Measurements from ENCODE around the gene STXBP1.
A peak's percentile ranks its signal among the peaks of the same experiment; 100 is the strongest.
"Not testable (repeated sequence)": the region's sequence is repeated elsewhere in the genome, so short reads cannot be mapped to it uniquely, and the experiment has no call there.

The STXBP1 gene

DNA sequence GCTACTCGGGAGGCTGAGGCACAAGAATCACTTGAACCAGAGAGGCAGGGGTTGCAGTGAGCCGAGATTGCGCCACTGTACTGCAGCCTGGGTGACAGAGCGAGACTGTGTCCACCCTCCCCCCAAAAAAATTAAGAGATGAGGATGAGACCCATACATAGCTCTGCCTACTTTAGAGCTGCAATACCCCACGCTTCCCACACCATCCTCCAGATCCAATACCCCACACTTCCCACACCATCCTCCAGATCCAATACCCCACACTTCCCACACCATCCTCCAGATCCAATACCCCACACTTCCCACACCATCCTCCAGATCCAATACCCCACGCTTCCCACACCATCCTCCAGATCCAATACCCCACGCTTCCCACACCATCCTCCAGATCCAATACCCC lies 34.9 kb upstream of the STXBP1 start:
- H3K27ac ChIP-seq (ENCODE audit: low read depth in 2 of 2, low read length in 2 of 2); H3K36me3 ChIP-seq (ENCODE audit: control insufficient read depth in 2 of 2, insufficient read depth in 2 of 2, low read length in 2 of 2): not testable (repeated sequence)
- peaks cover 51 to 55% of the 10 kb centered on the region in 2 donors for H3K4me1 ChIP-seq (ENCODE audit: control insufficient read depth in 2 of 2, insufficient read depth in 2 of 2, low read length in 2 of 2)

DNA sequence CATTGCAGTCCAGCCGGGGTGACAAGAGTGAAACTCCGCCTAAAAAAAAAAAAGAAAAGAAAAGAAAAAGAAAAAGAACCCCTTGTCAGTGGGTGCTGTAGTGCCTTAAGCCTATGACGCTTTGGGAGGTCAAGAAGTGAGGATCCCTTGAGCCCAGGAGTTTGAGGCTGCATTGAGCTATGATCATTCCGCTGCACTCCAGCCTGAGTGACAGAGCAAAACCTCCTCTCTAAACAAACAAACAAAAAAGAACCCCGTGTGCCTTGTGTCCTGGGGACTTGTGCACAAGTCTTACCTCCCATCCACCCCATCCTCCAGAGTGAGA lies 33.5 kb upstream of the STXBP1 start:
- H3K4me1 ChIP-seq (ENCODE audit: control insufficient read depth in 2 of 2, insufficient read depth in 2 of 2, low read length in 2 of 2), result peaks cover 40 to 41% of the 10 kb centered on the region in 2 donors
- peak overlapping the region in 1 of 2 donors; percentile 63 for H3K9ac ChIP-seq (ENCODE audit: low read depth in 1 of 2, low read length in 2 of 2)
- peak overlapping the region in 1 of 2 donors; percentile 48 for H3K4me3 ChIP-seq (ENCODE audit: low read length in 2 of 2)

More for the DNA sequence above, 34.9 kb upstream of the STXBP1 start:
- H3K9me3 ChIP-seq (ENCODE audit: control insufficient read depth in 2 of 2, low read length in 2 of 2); H3K9ac ChIP-seq (ENCODE audit: low read depth in 1 of 2, low read length in 2 of 2); H3K27me3 ChIP-seq (ENCODE audit: control insufficient read depth in 2 of 2, insufficient read depth in 2 of 2, low read length in 2 of 2); H3K4me3 ChIP-seq (ENCODE audit: low read length in 2 of 2): not testable (repeated sequence)

DNA sequence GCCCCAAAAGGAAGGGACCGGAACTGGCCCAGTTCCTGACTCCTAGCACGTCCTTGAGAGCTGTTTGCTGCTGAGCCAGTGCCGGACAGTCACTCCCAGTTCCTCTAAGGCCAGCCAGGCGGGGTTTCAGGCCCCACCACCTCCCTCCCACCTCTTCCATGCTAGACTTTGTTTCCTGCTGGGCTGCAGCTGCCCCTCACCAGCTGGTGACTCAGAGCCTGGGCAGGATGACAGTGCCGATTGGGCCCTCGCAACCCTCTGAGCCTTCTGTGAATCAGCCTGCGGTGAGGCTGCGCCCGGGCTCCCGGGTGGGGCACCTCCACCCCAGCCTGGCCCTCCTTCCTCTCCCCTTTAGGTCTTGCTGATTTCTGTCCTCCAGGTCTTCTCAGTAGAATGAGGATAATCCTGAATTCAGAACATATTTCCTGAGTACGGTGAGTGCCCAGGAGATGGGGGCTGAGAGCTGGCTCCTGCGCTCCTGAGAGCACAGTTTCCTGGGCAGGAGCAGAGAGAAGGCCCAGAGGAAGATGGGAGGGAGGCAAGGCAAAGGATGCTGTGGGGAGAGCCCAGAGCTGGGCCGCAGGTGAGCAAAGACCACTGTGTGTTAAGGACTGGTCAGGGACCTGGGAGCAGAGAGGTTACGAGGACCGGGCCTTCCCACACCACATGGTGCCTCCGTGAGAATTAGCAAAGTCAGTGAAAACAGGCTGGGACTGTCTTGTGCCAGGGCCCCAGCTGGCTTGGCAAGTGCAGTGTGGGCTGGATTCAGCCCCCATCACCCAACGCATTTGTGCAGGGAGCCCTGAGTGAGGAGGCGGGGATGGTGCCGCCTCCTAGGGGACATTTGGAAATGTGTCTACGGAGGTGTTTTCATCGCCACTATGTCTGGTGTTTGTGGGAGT lies 32.9 kb upstream of the STXBP1 start:
- peaks cover 35% of the 10 kb centered on the region in 2 donors for H3K4me1 ChIP-seq (ENCODE audit: control insufficient read depth in 2 of 2, insufficient read depth in 2 of 2, low read length in 2 of 2)
- peak overlapping the region in 1 of 2 donors; percentile 48 for H3K4me3 ChIP-seq (ENCODE audit: low read length in 2 of 2)
- no peaks in the 10 kb centered on the region for H3K9me3 ChIP-seq (ENCODE audit: control insufficient read depth in 2 of 2, low read length in 2 of 2)
- H3K27me3 ChIP-seq (ENCODE audit: control insufficient read depth in 2 of 2, insufficient read depth in 2 of 2, low read length in 2 of 2), result no peaks in the 10 kb centered on the region
- no peaks in the 10 kb centered on the region for H3K36me3 ChIP-seq (ENCODE audit: control insufficient read depth in 2 of 2, insufficient read depth in 2 of 2, low read length in 2 of 2)
- peak overlapping the region; percentile 63 to 68 for H3K9ac ChIP-seq (ENCODE audit: low read depth in 1 of 2, low read length in 2 of 2)
- peak overlapping the region; percentile 80 to 87 for H3K27ac ChIP-seq (ENCODE audit: low read depth in 2 of 2, low read length in 2 of 2)

More for the DNA sequence above, 33.5 kb upstream of the STXBP1 start:
- Histone ChIP-seq H3K36me3 (ENCODE audit: control insufficient read depth in 2 of 2, insufficient read depth in 2 of 2, low read length in 2 of 2) (no peaks in the 10 kb centered on the region), H3K27ac (ENCODE audit: low read depth in 2 of 2, low read length in 2 of 2) (peak overlapping the region; percentile 80 to 87), H3K27me3 (ENCODE audit: control insufficient read depth in 2 of 2, insufficient read depth in 2 of 2, low read length in 2 of 2) (no peaks in the 10 kb centered on the region), H3K9me3 (ENCODE audit: control insufficient read depth in 2 of 2, low read length in 2 of 2) (no peaks in the 10 kb centered on the region)

DNA sequence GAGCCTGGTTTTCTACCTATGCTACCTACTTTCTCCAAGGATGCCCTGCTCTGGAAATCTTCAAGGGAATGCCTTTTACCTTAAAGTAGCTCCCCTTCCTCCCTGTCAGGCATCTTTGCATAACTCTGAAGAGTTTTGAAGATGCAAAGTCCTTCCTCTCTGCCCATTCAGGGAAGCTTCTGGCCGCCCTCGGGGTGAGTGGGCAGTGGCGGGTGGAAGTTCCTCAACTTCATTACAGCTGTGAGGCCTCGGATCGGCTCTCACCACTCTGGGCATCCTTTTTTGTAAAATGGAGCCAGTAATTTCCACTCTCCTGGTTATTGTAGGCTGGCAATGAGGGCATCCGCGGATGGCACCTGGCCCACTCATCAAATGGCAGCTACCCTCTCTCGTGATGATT lies 31.7 kb upstream of the STXBP1 start:
- Histone ChIP-seq H3K9ac (ENCODE audit: low read depth in 1 of 2, low read length in 2 of 2) (no peak overlapping the region), H3K4me3 (ENCODE audit: low read length in 2 of 2) (no peak overlapping the region), H3K27me3 (ENCODE audit: control insufficient read depth in 2 of 2, insufficient read depth in 2 of 2, low read length in 2 of 2) (no peaks in the 10 kb centered on the region), H3K4me1 (ENCODE audit: control insufficient read depth in 2 of 2, insufficient read depth in 2 of 2, low read length in 2 of 2) (peaks cover 24 to 26% of the 10 kb centered on the region in 2 donors), H3K9me3 (ENCODE audit: control insufficient read depth in 2 of 2, low read length in 2 of 2) (no peaks in the 10 kb centered on the region), H3K36me3 (ENCODE audit: control insufficient read depth in 2 of 2, insufficient read depth in 2 of 2, low read length in 2 of 2) (no peaks in the 10 kb centered on the region), H3K27ac (ENCODE audit: low read depth in 2 of 2, low read length in 2 of 2) (no peak overlapping the region)

DNA sequence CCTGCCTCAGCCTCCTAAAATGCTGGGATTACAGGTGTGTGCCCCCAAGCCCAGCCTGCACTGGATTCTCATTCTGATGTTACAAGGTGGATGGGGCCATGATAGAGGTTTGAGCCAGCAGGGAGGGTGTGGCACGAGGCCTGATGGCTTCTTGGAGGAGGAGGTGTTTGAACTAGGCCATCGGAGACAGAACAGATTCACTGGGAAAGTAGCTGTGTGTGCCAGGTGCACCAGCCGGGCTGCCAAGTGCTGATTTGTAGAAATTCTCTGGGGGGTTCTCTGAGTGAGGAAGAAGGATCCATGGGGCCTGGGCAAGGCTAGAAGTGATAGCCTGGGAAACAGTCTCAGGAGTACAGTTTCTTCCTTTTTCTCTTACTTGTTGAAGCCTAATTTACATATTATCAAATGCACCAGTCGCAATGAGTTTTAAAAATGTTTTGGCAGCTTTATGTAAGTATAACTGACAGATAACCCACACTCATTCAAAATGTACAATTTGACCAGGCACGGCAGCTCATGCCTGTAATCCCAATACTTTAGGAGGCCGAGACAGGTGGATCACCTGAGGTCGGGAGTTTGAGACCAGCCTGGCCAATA lies 31.1 kb upstream of the STXBP1 start:
- Histone ChIP-seq H3K9ac (ENCODE audit: low read depth in 1 of 2, low read length in 2 of 2) (no peak overlapping the region), H3K9me3 (ENCODE audit: control insufficient read depth in 2 of 2, low read length in 2 of 2) (no peaks in the 10 kb centered on the region), H3K27me3 (ENCODE audit: control insufficient read depth in 2 of 2, insufficient read depth in 2 of 2, low read length in 2 of 2) (no peaks in the 10 kb centered on the region), H3K4me3 (ENCODE audit: low read length in 2 of 2) (no peak overlapping the region), H3K36me3 (ENCODE audit: control insufficient read depth in 2 of 2, insufficient read depth in 2 of 2, low read length in 2 of 2) (no peaks in the 10 kb centered on the region), H3K4me1 (ENCODE audit: control insufficient read depth in 2 of 2, insufficient read depth in 2 of 2, low read length in 2 of 2) (peaks cover 19 to 21% of the 10 kb centered on the region in 2 donors), H3K27ac (ENCODE audit: low read depth in 2 of 2, low read length in 2 of 2) (no peak overlapping the region)

- not testable (repeated sequence) for H3K36me3 ChIP-seq (ENCODE audit: control insufficient read depth in 2 of 2, insufficient read depth in 2 of 2, low read length in 2 of 2); H3K4me3 ChIP-seq (ENCODE audit: low read length in 2 of 2); H3K27ac ChIP-seq (ENCODE audit: low read depth in 2 of 2, low read length in 2 of 2); H3K9me3 ChIP-seq (ENCODE audit: control insufficient read depth in 2 of 2, low read length in 2 of 2); H3K27me3 ChIP-seq (ENCODE audit: control insufficient read depth in 2 of 2, insufficient read depth in 2 of 2, low read length in 2 of 2); H3K9ac ChIP-seq (ENCODE audit: low read depth in 1 of 2, low read length in 2 of 2)
- peaks cover 8 to 13% of the 10 kb centered on the region in 2 donors for H3K4me1 ChIP-seq (ENCODE audit: control insufficient read depth in 2 of 2, insufficient read depth in 2 of 2, low read length in 2 of 2)
Observed at GRCh38 chr9:127584474-127584805, 27.6 kb upstream of the STXBP1 start.

GRCh38 chr9:127585161-127585819 lies 26.8 kb upstream of the STXBP1 start:
- peaks cover 6 to 10% of the 10 kb centered on the region in 2 donors for H3K4me1 ChIP-seq (ENCODE audit: control insufficient read depth in 2 of 2, insufficient read depth in 2 of 2, low read length in 2 of 2)
- H3K9ac ChIP-seq (ENCODE audit: low read depth in 1 of 2, low read length in 2 of 2), result no peak overlapping the region
- no peaks in the 10 kb centered on the region for H3K36me3 ChIP-seq (ENCODE audit: control insufficient read depth in 2 of 2, insufficient read depth in 2 of 2, low read length in 2 of 2)
- H3K27me3 ChIP-seq (ENCODE audit: control insufficient read depth in 2 of 2, insufficient read depth in 2 of 2, low read length in 2 of 2), result no peaks in the 10 kb centered on the region
- no peak overlapping the region for H3K4me3 ChIP-seq (ENCODE audit: low read length in 2 of 2)
- no peaks in the 10 kb centered on the region for H3K9me3 ChIP-seq (ENCODE audit: control insufficient read depth in 2 of 2, low read length in 2 of 2)
- H3K27ac ChIP-seq (ENCODE audit: low read depth in 2 of 2, low read length in 2 of 2), result no peak overlapping the region

GRCh38 chr9:127586096-127586495 lies 26.0 kb upstream of the STXBP1 start:
- no peak overlapping the region for H3K27ac ChIP-seq (ENCODE audit: low read depth in 2 of 2, low read length in 2 of 2)
- peak overlapping the region in 1 of 2 donors; percentile 3 for H3K9ac ChIP-seq (ENCODE audit: low read depth in 1 of 2, low read length in 2 of 2)
- no peaks in the 10 kb centered on the region for H3K9me3 ChIP-seq (ENCODE audit: control insufficient read depth in 2 of 2, low read length in 2 of 2)
- H3K36me3 ChIP-seq (ENCODE audit: control insufficient read depth in 2 of 2, insufficient read depth in 2 of 2, low read length in 2 of 2), result no peaks in the 10 kb centered on the region
- peaks cover 6 to 10% of the 10 kb centered on the region in 2 donors for H3K4me1 ChIP-seq (ENCODE audit: control insufficient read depth in 2 of 2, insufficient read depth in 2 of 2, low read length in 2 of 2)
- no peak overlapping the region for H3K4me3 ChIP-seq (ENCODE audit: low read length in 2 of 2)
- H3K27me3 ChIP-seq (ENCODE audit: control insufficient read depth in 2 of 2, insufficient read depth in 2 of 2, low read length in 2 of 2), result no peaks in the 10 kb centered on the region

DNA sequence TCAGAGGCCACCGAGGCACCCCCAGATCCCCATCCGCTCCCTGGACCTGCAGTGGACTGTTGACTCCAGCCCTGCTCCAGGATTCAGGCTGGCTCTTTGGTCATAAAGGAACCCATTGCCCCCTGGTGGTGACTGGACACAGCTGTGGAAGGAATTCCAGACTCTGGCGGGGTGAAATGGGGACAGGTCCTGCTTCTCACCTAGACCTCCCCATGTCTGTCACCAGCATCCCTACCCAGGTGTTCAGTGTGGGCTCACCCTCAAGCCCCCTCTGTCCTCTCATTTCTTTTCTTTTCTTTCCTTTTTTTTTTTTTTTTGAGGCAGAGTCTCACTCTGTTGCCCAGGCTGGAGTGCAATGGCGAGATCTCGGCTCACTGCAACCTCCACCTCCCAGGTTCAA lies 25.5 kb upstream of the STXBP1 start:
- Histone ChIP-seq H3K9ac (ENCODE audit: low read depth in 1 of 2, low read length in 2 of 2) (no peak overlapping the region), H3K9me3 (ENCODE audit: control insufficient read depth in 2 of 2, low read length in 2 of 2) (no peaks in the 10 kb centered on the region), H3K27me3 (ENCODE audit: control insufficient read depth in 2 of 2, insufficient read depth in 2 of 2, low read length in 2 of 2) (no peaks in the 10 kb centered on the region), H3K27ac (ENCODE audit: low read depth in 2 of 2, low read length in 2 of 2) (no peak overlapping the region), H3K4me3 (ENCODE audit: low read length in 2 of 2) (no peak overlapping the region), H3K36me3 (ENCODE audit: control insufficient read depth in 2 of 2, insufficient read depth in 2 of 2, low read length in 2 of 2) (no peaks in the 10 kb centered on the region), H3K4me1 (ENCODE audit: control insufficient read depth in 2 of 2, insufficient read depth in 2 of 2, low read length in 2 of 2) (peaks cover 6 to 10% of the 10 kb centered on the region in 2 donors)

DNA sequence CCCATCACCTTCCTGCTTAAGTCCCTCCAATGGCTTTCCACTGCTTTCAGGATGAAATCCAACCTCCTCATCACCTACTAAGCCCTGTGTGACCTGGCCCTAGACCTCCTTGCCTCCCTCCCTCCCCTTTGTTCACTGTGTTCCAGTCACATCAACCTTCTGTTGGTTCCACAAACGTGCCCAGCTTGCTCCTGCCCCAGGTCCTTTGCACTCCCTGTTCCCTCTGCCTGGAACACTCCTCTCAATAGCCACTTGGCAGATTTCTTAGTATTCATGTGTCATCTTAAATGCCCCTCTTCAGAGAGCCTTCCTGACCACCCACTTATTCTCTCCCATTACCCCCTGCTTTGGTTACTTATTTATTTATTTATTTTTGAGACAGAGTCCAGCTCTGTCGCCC lies 24.1 kb upstream of the STXBP1 start:
- no peaks in the 10 kb centered on the region for H3K36me3 ChIP-seq (ENCODE audit: control insufficient read depth in 2 of 2, insufficient read depth in 2 of 2, low read length in 2 of 2)
- no peaks in the 10 kb centered on the region for H3K27me3 ChIP-seq (ENCODE audit: control insufficient read depth in 2 of 2, insufficient read depth in 2 of 2, low read length in 2 of 2)
- H3K9ac ChIP-seq (ENCODE audit: low read depth in 1 of 2, low read length in 2 of 2), result no peak overlapping the region
- H3K4me1 ChIP-seq (ENCODE audit: control insufficient read depth in 2 of 2, insufficient read depth in 2 of 2, low read length in 2 of 2), result peaks cover 6 to 10% of the 10 kb centered on the region in 2 donors
- no peaks in the 10 kb centered on the region for H3K9me3 ChIP-seq (ENCODE audit: control insufficient read depth in 2 of 2, low read length in 2 of 2)
- no peak overlapping the region for H3K27ac ChIP-seq (ENCODE audit: low read depth in 2 of 2, low read length in 2 of 2)
- no peak overlapping the region for H3K4me3 ChIP-seq (ENCODE audit: low read length in 2 of 2)

Data from mucosa of rectum (tissue), 2 donors.